AG08395 (cell line): ENCODE data around the gene AP3S2.
"Not testable (repeated sequence)": the region's sequence is repeated elsewhere in the genome, so short reads cannot be mapped to it uniquely, and the experiment has no call there.

Experiments
- DNase-seq: peaks from one replicate; pipeline ENCODE4 v3.0.0; 2012; ENCODE audit warnings: mixed read lengths, low spot score

AP3S2 gene

DNA sequence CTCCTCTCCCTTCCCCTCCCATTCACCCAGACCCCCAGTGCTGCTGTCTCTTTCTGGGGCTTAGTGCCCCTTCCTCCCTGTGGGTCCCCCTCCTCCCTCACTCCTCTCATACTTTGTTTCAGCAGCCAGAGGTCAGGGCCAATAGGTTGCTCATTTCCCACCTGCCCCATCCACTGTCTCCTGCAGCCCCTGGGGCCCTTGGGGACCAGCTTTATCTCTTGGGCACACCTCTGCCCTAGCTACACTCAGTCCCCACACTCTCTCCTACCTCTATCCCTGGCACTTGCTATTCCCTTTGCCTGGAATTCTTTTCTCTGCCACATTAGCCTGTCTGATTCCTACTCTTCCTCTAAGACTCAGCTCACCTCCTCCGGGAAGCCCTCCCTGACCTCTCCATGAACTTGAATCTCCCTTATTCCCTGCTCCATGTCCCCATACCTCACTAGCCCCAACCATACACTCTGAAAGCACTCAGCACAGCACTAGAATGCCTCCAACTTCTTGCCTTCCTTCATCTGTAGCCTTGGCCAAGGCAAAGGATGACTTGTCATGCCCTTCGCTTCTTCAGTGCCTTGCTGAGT, 93.8 kb downstream of the AP3S2 start:
- no peak for DNase-seq

DNA sequence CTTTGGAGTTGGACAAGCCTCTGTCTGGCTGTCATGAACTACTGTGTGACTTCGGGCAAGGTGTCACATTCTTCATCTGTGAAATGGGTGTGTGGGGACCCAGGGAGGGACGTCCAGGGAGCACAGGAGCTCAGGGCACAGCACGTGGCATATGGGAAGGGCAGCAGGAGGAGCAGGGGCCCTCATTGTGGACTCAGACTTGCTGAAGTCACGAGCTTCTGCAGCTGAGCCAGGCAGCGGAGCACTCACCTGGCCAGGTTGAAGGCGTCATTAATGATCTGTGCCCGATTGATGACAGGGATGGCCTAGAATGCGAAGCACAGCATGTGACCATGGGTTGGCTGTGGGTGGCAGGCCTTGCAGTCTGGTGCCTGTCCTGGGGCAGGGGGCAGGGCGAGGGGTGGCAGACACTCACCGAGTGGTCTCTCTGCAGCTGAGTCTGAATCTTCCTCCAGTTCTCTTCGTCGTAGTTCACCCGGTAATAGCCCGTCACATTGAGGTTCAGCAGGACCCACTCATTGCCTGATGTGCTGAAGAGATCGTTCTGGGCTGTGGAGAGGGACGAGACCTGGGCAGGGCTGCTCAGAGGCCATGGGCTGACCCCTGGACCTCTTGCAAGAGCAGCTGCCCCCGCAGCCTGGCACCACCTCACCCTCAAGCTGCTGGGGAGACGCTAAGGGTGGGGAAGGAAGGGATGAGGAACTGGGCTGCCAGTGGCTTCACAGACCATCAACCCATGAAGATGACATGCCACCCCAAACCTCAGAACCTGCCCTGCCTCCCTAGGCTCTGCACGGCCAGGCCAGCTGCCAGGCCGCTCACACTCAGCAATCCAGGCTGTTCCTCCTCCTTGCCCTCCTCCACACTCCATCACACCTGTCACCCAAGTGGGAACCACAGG, 94.5 kb downstream of the AP3S2 start:
- no peak for DNase-seq

DNA sequence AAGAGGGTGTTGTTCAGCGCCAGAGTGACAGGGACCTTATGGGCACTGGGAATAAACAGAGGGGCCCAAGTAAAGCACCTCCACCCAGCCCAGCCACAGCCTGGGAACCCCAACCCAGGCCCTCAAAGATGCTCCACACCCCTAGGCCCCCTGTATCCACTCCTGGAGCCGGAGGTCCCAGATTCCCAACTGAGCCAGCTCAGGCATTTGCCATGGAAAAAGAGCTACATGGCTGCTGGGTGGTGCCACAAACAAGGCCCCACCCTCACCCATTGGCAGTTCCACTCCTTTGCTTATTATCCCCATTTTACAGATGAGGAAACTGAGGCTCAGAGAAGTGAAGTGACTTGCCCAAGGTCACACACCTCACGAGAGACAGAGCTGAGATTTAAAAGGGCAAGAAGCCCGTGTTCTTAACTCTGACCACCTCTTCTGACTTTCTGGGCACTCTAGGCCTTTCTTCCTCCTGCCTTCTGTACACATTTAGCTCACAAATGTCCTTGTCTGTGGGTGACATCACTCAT, 96.1 kb downstream of the AP3S2 start:
- no peak for DNase-seq

DNA sequence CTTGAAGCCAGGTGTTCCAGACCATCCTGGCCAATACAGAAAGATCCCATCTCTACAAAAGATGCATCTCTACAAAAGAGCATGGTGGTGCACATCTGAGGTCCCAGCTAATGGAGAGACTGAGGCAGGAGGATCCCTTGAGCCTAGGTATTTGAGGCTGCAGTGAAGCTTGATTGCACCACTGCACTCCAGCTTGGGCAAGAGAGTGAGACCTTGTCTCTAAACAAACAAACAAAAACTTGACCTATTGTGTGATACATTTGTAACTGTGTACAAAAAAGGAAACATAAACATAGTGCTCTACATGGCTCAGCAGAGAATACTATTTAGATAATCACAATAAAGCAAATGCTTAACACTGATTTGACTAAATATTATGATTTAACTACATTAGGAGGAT, 97.8 kb downstream of the AP3S2 start:
- DNase-seq, result no peak

DNA sequence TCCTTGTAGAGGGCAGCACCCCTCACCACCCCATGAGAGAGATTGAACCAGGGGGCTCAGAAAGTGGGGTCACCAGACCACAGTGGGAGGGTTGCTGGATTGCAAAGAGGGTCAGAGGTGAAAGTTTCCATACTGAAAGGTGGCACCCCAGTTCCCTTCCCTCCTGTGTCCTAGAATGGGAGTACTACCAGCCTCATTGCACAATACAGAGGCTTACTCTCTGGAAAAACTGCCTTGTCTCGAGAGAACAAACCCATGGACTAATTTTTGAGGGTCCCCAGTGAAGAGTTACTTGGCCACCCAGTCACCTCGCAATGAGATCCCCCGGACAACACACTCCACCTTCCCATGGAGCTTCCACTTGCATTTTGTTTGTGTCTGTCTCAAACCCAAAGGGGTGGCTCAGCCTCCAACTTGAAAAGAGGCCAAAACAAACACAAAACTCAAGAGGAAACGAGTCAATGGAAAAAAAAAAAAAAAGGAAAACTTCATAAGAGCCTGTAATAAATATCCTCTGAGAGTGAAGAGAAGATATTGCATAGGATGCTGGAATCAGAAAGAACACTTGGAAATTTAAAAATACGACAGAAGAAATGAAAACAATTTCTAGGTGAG, 99.1 kb downstream of the AP3S2 start:
- peak; percentile 39 for DNase-seq

DNA sequence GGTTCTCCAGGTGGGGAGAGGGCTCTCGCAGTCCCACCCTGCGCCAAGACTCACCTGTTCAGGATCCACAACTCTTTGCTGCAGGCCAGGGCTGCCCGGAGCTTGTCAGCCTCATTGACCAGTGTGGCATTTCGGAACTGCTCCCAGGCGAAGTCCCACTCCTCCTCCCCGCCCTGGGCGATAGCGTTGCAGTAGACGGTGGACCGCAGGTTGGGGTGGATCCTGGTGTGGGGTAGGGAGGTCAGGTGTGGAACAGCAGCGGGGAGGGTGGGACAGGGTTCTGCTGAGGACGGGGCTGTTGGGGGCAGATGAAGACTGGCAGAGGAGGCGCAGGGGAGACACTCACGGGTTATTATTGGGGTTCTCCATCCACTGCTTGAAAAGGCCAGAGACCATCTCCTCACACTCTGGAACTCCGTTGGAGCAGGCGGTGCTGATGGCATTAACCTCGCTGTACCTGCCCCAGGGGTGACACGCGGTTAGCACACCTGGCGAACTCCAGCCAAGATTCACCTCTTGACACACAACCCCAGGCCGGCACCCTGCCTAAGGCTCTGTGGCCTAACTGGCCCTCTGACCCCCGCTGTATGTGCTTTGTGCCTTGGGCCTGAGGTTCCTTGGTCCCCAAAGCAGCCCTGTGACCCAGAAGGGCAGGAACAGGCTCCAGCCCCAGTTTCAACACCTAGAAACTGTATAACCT, 101.5 kb downstream of the AP3S2 start:
- no peak for DNase-seq

DNA sequence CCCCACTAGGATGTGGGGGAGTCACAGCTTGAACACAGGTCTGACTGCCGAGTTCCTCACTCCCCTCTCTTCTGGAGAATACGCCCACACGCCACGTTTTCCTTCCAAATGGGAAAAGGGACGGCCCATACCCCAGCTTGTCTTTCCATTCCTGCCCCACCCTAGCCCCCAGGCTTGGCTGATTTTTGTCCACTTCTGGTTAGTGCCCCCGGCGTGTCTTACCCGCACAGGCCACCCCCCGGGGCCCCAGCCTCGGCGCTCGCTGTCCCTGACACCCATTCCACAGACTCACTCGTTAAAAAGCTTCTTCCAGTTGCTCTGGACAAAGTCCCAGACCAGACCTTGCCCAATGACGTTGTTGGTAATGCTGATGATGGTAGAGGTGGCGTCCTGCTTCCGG, 103.1 kb downstream of the AP3S2 start:
- no peak for DNase-seq

DNA sequence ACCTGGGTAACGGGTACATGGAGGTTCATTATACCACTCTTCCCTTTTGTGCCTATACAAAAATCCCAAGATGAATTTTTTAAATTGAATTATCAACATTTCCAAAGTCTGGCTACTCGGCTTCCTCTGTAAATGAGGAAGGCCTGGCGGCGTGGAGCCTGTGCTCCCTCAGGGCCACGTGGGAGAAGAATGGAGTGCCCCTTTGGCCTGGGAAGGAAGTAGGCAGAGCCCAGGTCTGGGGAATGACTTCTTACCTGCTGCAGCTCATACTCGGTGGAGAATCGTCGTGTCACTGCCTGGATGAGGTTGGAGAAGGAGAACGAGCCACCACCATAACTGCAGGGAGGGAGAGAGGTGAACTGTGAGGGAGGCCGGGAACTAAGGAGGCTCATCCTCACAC, 103.6 kb downstream of the AP3S2 start:
- DNase-seq, result no peak

DNA sequence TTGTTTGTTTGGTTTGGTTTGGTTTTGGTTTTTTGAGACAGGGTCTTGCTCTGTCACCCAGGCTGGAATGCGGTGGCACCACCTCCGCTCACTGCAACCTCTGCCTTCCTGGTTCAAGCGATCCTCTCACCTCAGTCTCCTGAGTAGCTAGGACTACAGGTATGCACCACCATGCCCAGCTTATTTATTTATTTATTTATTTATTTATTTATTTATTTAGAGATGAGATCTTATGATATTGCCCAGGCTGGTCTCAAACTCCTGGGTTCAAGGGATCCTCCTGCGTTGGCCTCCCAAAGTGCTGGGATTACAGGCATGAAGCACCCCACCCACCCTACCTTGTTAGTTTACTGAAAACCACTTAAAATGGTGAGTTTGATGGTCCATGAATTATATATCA, 105.2 kb downstream of the AP3S2 start:
- not testable (repeated sequence) for DNase-seq

DNA sequence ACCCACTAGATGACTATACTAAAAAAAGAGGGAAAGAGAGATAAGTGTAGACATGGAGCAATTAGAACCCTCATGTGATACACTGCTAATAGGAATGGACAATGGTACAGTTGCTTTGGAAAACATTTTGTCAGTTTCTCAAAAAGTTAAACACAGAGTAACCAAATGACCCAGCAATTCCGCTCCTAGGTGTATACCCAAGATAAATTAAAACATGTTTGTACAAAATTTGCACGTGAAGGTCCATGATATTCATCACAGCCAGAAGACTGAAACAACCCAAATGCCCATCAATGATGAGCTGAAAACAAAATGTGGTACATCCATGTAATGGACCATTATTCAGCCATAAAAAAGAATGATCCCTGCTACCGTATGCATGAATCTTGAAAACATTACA, 105.8 kb downstream of the AP3S2 start:
- DNase-seq, result no peak

DNA sequence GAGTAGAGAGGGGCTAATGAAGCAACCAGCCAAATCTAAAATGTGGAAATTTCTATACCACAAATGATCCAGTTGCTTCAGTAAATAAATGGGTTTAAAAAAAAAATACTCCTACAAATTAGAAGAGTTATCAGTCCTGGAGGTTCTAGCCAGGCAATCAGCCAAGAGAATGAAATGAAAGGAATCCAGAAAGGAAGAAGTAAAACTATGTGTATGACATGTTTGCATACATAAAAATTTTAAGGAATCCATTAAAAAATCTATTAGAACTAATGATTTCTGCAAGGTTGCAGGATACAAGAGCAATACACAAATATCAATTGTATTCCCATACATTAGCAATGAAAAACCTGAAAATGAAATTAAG, 108.0 kb downstream of the AP3S2 start:
- no peak for DNase-seq

DNA sequence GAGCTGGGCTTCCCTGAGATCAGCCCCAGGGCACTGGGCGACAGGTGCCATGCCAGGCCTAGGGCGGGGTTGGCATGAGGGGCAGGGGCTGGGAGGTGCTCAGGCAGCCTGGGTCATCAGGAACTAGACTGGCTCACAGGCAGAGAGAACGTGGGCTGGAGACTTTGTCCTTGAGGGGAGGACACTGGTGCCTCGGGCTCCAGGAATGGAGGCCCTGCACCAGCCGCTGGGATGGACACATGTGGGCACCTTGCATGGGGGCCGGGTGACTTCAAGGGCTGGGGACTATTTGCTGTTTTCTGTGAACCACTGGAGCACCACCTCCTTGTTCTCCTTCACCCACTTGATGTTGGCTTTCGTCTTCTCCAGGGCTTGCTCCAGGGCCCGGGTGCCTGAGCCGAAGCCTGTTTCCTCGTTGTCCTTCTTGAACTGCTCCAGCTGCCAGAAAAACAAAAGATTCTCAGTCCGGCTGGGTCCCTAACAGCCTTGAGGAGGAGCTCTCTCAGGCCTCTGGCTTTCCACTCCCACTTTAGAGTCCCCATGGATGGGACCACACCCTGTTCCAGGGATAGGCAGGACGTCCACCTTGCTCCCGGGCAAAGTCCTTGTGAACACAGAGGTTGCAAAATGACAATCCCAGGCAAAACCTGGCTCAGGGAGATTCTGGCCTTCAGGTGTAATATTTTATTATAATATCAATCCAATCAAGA, 108.6 kb downstream of the AP3S2 start:
- no peak for DNase-seq

DNA sequence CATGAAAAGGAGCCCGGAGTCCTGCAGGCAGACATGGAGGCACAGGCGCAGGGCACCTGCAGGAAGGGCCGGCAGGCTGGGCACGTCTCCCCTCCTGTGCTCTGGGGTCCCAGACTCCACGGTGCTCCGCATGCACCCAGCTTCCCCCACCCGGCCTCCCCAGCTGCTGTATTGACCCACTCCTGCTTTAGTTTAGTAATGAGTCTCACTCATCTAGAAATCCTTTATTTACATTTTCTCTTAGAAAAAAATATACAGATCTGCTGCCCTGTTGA, 109.2 kb downstream of the AP3S2 start:
- no peak for DNase-seq

DNA sequence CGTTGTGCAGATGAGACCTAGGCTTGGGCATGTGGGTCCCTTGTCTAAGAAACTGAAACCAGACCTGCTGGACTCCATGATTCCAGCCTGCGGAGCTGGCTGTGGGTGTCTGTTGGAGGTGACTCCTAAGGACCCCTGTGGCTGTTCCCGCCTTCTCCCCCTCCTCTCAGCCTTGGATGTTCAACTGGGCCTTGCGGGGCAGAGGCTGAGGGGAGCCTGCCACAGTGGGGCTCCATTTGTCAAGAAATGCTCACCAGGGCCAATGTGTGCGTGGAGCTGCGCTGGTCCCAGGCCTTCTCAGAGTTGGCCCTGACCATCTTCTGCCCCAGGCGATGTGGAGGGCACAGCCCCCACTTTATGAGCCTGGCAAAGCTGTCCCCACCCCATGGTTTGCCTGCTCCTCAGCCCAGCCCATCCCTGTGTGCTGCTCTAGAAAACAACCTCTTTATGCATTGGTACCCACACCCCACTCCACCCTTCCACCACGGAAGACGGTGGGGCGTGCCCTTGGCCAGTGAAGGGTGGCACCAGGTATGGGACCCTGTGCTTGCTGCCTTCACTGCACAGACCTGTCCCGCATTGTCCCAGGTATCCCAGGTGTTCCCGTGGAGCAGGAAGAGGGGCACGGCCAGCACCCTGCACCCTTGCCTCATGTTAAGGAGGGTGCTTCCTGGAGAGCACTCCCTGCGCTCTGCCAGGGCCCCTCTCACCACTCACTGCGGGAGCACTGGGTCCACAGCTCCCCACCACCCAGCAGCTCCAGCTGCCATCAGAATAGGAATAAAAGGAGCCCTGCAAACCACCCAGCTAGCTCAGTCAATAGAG, 109.7 kb downstream of the AP3S2 start:
- DNase-seq, result no peak

DNA sequence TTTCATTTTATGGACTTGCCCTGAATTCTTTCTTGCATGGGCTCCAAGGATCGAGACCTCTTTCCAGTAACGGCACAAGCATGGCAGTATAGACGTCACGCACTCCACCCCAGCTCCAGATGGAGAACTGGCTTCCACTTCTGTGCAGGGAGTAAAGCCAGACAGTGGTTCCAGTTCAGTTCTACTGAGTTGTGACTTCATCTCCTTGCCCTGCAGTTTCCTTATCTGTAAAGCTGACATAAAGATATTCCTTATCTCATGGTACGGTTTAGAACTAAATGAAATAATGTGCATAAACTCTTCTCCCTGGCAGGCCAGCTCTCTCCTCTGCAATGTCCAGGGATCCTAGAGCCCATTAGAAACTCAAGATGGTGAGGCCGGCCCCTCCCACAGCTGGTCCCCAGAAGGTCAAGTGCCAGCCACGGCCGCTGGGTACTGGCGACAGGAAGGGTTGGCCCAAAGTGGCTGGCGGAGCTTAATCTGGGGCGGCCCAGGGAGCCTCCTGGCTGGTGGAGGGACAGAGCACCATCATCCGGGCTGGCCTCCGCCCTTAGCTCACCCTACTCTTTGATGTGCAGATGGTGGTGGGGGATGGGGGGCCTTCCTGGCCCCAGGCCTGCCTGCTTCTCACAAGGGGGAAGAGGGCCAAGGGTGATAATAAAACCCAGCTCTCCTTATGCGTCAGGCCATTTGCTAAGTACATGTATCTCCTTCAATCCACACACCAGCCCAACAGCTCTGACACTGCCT, 110.5 kb downstream of the AP3S2 start:
- peak; percentile 70 for DNase-seq

DNA sequence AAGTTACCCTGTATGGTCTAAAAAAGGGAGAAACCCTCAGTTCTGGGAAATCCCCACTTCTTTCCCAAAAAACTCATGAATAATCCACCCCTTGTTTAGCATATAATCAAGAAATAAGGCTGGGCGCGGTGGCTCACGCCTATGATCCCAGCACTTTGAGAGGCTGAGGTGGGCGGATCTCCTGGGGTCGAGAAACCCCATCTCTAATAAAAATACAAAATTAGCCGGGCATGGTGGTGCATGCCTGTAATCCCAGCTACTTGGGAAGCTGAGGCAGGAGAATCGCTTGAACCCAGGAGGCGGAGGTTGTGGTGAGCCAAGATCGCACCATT, 111.2 kb downstream of the AP3S2 start:
- DNase-seq, result not testable (repeated sequence)

DNA sequence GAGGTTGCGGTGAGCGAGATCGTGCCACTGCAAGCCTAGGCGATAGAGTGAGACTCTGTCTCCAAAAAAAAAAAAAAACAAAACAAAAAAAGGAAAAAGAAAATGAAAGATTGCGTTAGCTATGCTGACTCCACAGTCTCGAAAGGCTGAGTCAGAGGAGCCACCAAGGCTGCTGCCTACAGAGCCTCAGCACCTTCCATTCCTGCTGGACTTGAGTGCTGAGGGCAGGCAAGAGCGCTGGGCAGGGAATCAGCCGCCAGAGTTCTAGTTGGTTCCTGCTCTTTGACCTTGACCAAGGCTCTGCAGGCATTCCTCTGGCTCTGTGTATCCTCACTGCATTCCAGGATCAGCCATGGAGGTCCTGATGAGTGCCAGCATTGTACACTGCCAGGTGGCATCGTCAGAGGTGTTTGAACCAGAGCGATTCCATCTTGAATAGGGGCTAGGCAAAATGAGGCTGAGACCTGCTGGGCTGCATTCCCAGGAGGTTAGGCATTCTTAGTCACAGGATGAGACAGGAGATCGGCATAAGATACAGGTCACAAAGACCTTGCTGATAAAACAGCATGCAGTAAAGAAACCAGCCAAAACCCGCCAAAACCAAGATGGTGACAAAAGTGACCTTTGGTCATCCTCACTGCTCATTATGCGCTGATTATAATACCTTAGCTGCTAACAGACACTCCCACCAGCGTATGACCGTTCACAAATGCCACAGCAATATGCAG, 111.7 kb downstream of the AP3S2 start:
- DNase-seq, result peak; percentile 62

DNA sequence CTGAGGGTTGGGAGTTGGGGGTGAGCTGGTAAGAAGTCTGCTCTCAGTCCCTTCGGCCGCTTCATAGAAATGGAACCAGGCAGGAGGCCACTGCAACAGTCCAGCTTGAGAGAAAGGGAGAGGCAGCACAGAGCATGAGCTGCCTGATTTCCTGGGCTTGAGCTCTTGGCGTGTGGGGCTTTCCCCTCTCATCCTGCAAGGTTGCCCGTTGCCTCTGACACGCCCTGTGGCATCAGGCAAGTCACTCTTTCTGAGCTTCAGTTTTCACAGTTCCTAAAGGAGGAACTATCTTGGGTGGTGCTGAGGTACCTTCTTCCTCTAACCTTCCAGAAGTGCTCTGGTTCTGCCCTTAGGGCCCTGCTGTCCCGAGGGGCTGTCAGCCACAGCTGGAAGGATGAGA, 112.7 kb downstream of the AP3S2 start:
- no peak for DNase-seq

DNA sequence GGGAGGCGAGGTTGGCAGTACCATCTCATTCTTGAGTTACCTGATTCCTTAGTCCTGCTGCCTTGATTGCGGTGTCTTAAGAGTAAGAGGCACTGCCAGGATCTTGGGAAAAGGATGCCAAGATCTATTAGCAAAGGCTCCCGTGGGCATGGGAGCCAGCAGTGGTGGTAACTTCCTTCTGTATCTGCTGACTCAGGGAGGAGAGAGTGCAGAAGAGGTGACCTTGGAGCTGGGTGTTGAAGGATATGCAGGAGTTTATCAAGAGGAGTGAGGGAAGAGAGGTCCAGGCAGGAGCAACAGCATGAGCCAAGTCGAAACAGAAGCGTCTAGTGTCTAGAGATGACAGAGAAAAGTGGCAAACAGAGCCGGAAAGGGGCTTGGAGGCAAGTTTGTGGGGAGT, 113.2 kb downstream of the AP3S2 start:
- no peak for DNase-seq
